HepG2 (cell line): ENCODE measurements around the gene ABCB4. TPM values are rescaled to one million over a fixed set of nuclear protein-coding genes. Genes with fewer than 3 reads are reported as not detected.

Experiments used
- AFF4 ChIP-seq: sonication (generic); formaldehyde crosslinking; IDR thresholded peaks from 2 replicates; pipeline ENCODE4 v1.4.0; 2020; ENCODE audit warnings: missing genetic modification reagents
- ASH2L ChIP-seq: fragments of 300-600, 200-600 bp; sonication (generic); IDR thresholded peaks from 2 replicates; pipeline ENCODE4 v1.7.0; 2017; ENCODE audit warnings: low read depth, mild to moderate bottlenecking, moderate library complexity, mixed read lengths, low read length; ENCODE audit not compliant: insufficient read length
- ELF3 ChIP-seq: IDR thresholded peaks from 2 replicates; pipeline ENCODE4 v1.6.1; 2016; ENCODE audit warnings: missing genetic modification reagents, missing compliant biosample characterization
- MAX ChIP-seq: IDR thresholded peaks from 2 replicates; pipeline ENCODE4 v1.6.1; 2012; ENCODE audit warnings: inconsistent platforms
- MED1 ChIP-seq: sonication (generic); formaldehyde crosslinking; IDR thresholded peaks from 2 replicates; pipeline ENCODE4 v1.4.0; 2020; ENCODE audit warnings: missing genetic modification reagents
- MLX ChIP-seq: IDR thresholded peaks from 2 replicates; pipeline ENCODE4 v1.6.1; 2016
- MTA1 ChIP-seq: sonication (generic); formaldehyde crosslinking; IDR thresholded peaks from 2 replicates; pipeline ENCODE4 v1.4.0; 2020; ENCODE audit warnings: missing genetic modification reagents, mild to moderate bottlenecking, borderline replicate concordance
- NR2F2 ChIP-seq: IDR thresholded peaks from 2 replicates; pipeline ENCODE4 v1.6.1; 2012; ENCODE audit warnings: low read depth, inconsistent platforms, borderline replicate concordance
- PHF21A ChIP-seq: sonication (generic); formaldehyde crosslinking; IDR thresholded peaks from 2 replicates; pipeline ENCODE4 v1.5.0; 2020; ENCODE audit warnings: mild to moderate bottlenecking, missing genetic modification reagents
- PHF8 ChIP-seq: sonication (generic); formaldehyde crosslinking; IDR thresholded peaks from 2 replicates; pipeline ENCODE4 v1.5.0; 2020; ENCODE audit warnings: missing genetic modification reagents
- RXRA ChIP-seq: sonication (generic); formaldehyde crosslinking; IDR thresholded peaks from 2 replicates; pipeline ENCODE4 v1.5.1; 2020; ENCODE audit warnings: missing genetic modification reagents
- SALL2 ChIP-seq: sonication (generic); formaldehyde crosslinking; IDR thresholded peaks from 2 replicates; pipeline ENCODE4 v1.8.1; 2023; ENCODE audit warnings: mild to moderate bottlenecking, missing genetic modification reagents, inconsistent platforms
- TARDBP ChIP-seq: sonication (generic); formaldehyde crosslinking; IDR thresholded peaks from 2 replicates; pipeline ENCODE4 v1.8.0; 2022; ENCODE audit warnings: mild to moderate bottlenecking, missing genetic modification reagents
- ZBTB26 ChIP-seq: IDR thresholded peaks from 2 replicates; pipeline ENCODE4 v1.6.1; 2016; ENCODE audit warnings: missing compliant biosample characterization, missing genetic modification reagents, borderline replicate concordance
- ZNF18 ChIP-seq: sonication (generic); formaldehyde crosslinking; IDR thresholded peaks from 2 replicates; pipeline ENCODE4 v1.8.0; 2022; ENCODE audit warnings: mild to moderate bottlenecking, missing genetic modification reagents; ENCODE audit not compliant: insufficient replicate concordance
- ZNF337 ChIP-seq: sonication (generic); formaldehyde crosslinking; IDR thresholded peaks from 2 replicates; pipeline ENCODE4 v1.5.1; 2020; ENCODE audit warnings: missing genetic modification reagents, low read depth, mild to moderate bottlenecking, borderline replicate concordance
- ZNF350 ChIP-seq: sonication (generic); formaldehyde crosslinking; IDR thresholded peaks from 2 replicates; pipeline ENCODE4 v1.4.0; 2020; ENCODE audit warnings: mild to moderate bottlenecking, low read depth, missing genetic modification reagents, borderline replicate concordance
- ZNF556 ChIP-seq: sonication (generic); formaldehyde crosslinking; IDR thresholded peaks from 2 replicates; pipeline ENCODE4 v1.4.0; 2020; ENCODE audit warnings: mild to moderate bottlenecking, missing genetic modification reagents, borderline replicate concordance
- ZNF564 ChIP-seq: sonication (generic); formaldehyde crosslinking; IDR thresholded peaks from 2 replicates; pipeline ENCODE4 v1.8.1; 2023; ENCODE audit warnings: mild to moderate bottlenecking, missing genetic modification reagents
- ZNF761 ChIP-seq: sonication (generic); formaldehyde crosslinking; conservative IDR thresholded peaks from 2 replicates; pipeline ENCODE4 v1.4.0; 2020; ENCODE audit warnings: mild to moderate bottlenecking, missing genetic modification reagents
- ZNF883 ChIP-seq: sonication (generic); formaldehyde crosslinking; IDR thresholded peaks from 2 replicates; pipeline ENCODE4 v1.5.1; 2020; ENCODE audit warnings: mild to moderate bottlenecking, missing genetic modification reagents; ENCODE audit errors: not compliant biosample characterization
- ZNF891 ChIP-seq: sonication (generic); formaldehyde crosslinking; IDR thresholded peaks from 2 replicates; pipeline ENCODE4 v1.5.0; 2020; ENCODE audit warnings: mild to moderate bottlenecking, missing genetic modification reagents
- polyA plus RNA-seq, 8 experiments: library from polyadenylated mRNA; depleted of rRNA in 3 of 8; stranded (reverse) in 7 of 8; unstranded in 1 of 8; fragments of >200 nt; fragmentation: Illumina TruSeq in 4 of 8; extraction: Trizol in 4 of 8; gene quantifications; 2 replicates each; pipeline versions ENCODE4 v1.2.1 to v1.2.3, GENCODE V29; 2011 to 2016; ENCODE audit warnings: low read depth in 4 of 8, missing spikeins in 1 of 8, mixed read lengths in 1 of 8; ENCODE audit not compliant: insufficient read depth in 1 of 8
- total RNA-seq, 5 experiments: library from RNA; depleted of rRNA; stranded (reverse); fragments of >200 nt; fragmentation: Illumina TruSeq; extraction: Trizol; gene quantifications; 2 replicates each; pipeline ENCODE4 v1.2.3, GENCODE V29; 2016; ENCODE audit warnings: low read depth in 1 of 5

ABCB4 gene
- total and polyA plus RNA-seq, 2 of the 13 experiments (the other 11 are each of a cell fraction or from before 2014, with no cell fraction given), result 18.0 to 32.4 TPM

- TF ChIP-seq ASH2L (peak; percentile 42), TARDBP (CRISPR knock-in tag) (peak; percentile 80; the same call in 1 of the 2 replicates), ZNF761 (0 out of 2 replicates have a peak, but pooled peaks have one; percentile 27), MAX (peak; percentile 81), AFF4 (0 out of 2 replicates have a peak, but pooled peaks have one; percentile 43), SALL2 (CRISPR knock-in tag) (peak; percentile 81), RXRA (CRISPR knock-in tag) (peak; percentile 92), ZNF18 (CRISPR knock-in tag) (peak; percentile 64), MED1 (CRISPR knock-in tag) (peak; percentile 86), ZBTB26 (CRISPR knock-in tag) (0 out of 2 replicates have a peak, but pooled peaks have one; percentile 58), ZNF883 (peak; percentile 80), ZNF556 (CRISPR knock-in tag) (peak; percentile 88; the same call in 1 of the 2 replicates), ZNF891 (CRISPR knock-in tag) (peak; percentile 91; the same call in 1 of the 2 replicates), NR2F2 (peak; percentile 61; the same call in 1 of the 2 replicates), PHF8 (peak; percentile 57; the same call in 1 of the 2 replicates), MTA1 (CRISPR knock-in tag) (peak; percentile 97), PHF21A (CRISPR knock-in tag) (peak; percentile 87), ELF3 (CRISPR knock-in tag) (peak; percentile 67; the same call in 1 of the 2 replicates), ZNF337 (0 out of 2 replicates have a peak, but pooled peaks have one; percentile 72), ZNF350 (CRISPR knock-in tag) (peak; percentile 95), MLX (CRISPR knock-in tag) (peak; percentile 31; the same call in 1 of the 2 replicates), ZNF564 (CRISPR knock-in tag) (0 out of 2 replicates have a peak, but pooled peaks have one; percentile 28)
Observed at GRCh38 chr7:87464830-87465533, 10.5 kb downstream of the ABCB4 start (continued).
